Parathyroid adenoma (tissue), 2 donors: ENCODE data around the gene TOB2.

Experiments used
- H2AFZ ChIP-seq: fragments of 300-600 bp; sonication (generic); one replicate; pipeline ENCODE4 v1.7.0; 2017; ENCODE audit warnings: antibody characterized with exemption, mild to moderate bottlenecking
- H3K27ac ChIP-seq: fragments of 300-600 bp; sonication (generic); one replicate; pipeline ENCODE4 v1.7.0; 2017
- H3K27me3 ChIP-seq: fragments of 300-600 bp; sonication (generic); one replicate; pipeline ENCODE4 v1.7.0; 2017; ENCODE audit warnings: low read length; ENCODE audit not compliant: control insufficient read depth, insufficient read depth
- H3K36me3 ChIP-seq: fragments of 300-600 bp; sonication (generic); one replicate; pipeline ENCODE4 v1.7.0; 2017; ENCODE audit warnings: low read length; ENCODE audit not compliant: control insufficient read depth, insufficient read depth
- H3K4me1 ChIP-seq: fragments of 300-600 bp; sonication (generic); one replicate; pipeline ENCODE4 v1.7.0; 2017; ENCODE audit warnings: control low read depth
- H3K4me2 ChIP-seq: fragments of 300-600 bp; sonication (generic); one replicate; pipeline ENCODE4 v1.7.0; 2017; ENCODE audit warnings: low read length
- H3K4me3 ChIP-seq: fragments of 300-600 bp; sonication (generic); one replicate; pipeline ENCODE4 v1.7.0; 2017; ENCODE audit warnings: low read depth, low read length
- H3K79me2 ChIP-seq: fragments of 300-600 bp; sonication (generic); one replicate; pipeline ENCODE4 v1.7.0; 2017; ENCODE audit warnings: control low read depth
- H3K9ac ChIP-seq: fragments of 300-600 bp; sonication (generic); one replicate; pipeline ENCODE4 v1.7.0; 2017; ENCODE audit warnings: mild to moderate bottlenecking
- H3K9me3 ChIP-seq: fragments of 300-600 bp; sonication (generic); one replicate; pipeline ENCODE4 v1.7.0; 2017; ENCODE audit warnings: low read length; ENCODE audit not compliant: control insufficient read depth
- CTCF ChIP-seq: fragments of 300-600 bp; sonication (generic); IDR thresholded peaks from one replicate; pipeline ENCODE4 v1.7.0; 2017; ENCODE audit warnings: antibody characterized with exemption, mild to moderate bottlenecking
- donor health status: primary hyperparathyroidism.

Gene TOB2

GRCh38 chr22:41448189-41448808 is 1.7 kb upstream of the TOB2 start:
- peak overlapping the region; percentile 96 for H3K4me3 ChIP-seq
- peak overlapping the region; percentile 91 for H3K9ac ChIP-seq
- H3K27ac ChIP-seq = peak overlapping the region; percentile 99
- no peaks in the 10 kb centered on the region for H3K36me3 ChIP-seq
- no peak for TF ChIP-seq CTCF
- H2AFZ ChIP-seq = peak overlapping the region; percentile 78
- no peaks in the 10 kb centered on the region for H3K27me3 ChIP-seq
- no peaks in the 10 kb centered on the region for H3K9me3 ChIP-seq
- peak overlapping the region; percentile 97 for H3K4me2 ChIP-seq
- H3K4me1 ChIP-seq = peaks cover 4% of the 10 kb centered on the region
- H3K79me2 ChIP-seq = peaks cover 11% of the 10 kb centered on the region

DNA sequence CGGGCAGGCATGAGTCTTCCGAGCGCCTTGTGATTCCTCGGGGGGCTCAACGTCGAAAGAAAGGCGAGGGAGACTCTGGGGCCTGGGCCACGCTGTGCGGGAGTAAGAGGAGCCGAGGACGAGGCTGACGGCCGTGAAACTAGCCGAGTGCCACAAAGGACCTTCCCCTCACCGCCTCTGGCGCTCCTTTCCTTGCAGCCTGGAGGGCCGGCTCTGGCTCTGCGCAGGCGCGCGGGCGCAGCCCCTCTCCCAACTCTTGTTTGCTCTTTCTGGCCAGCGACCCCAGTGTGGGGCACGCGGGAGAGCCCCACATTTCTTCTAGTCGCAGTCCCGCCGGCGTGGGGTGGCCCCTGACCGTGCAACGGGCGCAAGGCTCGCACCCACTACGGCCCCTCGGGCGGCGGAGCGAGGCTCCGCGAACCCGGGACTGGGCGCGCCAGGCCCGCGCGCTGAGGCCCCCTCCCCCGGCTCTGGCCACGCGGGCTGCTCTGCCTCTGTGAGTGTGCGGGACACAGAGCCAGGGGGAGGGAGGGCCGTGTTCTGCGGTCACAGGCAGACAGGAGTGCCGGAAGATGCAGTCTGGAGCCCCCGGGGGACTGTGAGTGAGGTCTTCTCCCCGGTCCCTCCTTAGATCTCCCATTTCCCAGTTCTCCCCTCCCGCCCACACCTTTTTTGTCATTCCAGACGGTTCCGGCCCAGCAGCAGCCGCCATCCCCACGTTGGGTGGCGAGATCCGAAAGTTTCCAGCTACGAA is 1.0 kb upstream of the TOB2 start:
- Histone ChIP-seq H3K4me3 (peak overlapping the region; percentile 96), H3K36me3 (no peaks in the 10 kb centered on the region)

GRCh38 chr22:41446057-41446501 is 522 bp downstream of the TOB2 start:
- Histone ChIP-seq H3K4me2 (peak overlapping the region; percentile 97), H3K79me2 (peaks cover 14% of the 10 kb centered on the region), H3K36me3 (no peaks in the 10 kb centered on the region), H3K4me3 (peak overlapping the region; percentile 96), H3K4me1 (peaks cover 4% of the 10 kb centered on the region), H3K9ac (peak overlapping the region; percentile 9), H3K27me3 (no peaks in the 10 kb centered on the region), H3K27ac (peak overlapping the region; percentile 99), H3K9me3 (no peaks in the 10 kb centered on the region), H2AFZ (peak overlapping the region; percentile 2)
- no peak for TF ChIP-seq CTCF

More for the DNA sequence above, 1.0 kb upstream of the TOB2 start:
- peaks cover 14% of the 10 kb centered on the region for H3K79me2 ChIP-seq
- no peaks in the 10 kb centered on the region for H3K9me3 ChIP-seq
- H3K4me2 ChIP-seq = peak overlapping the region; percentile 97
- no peaks in the 10 kb centered on the region for H3K27me3 ChIP-seq
- H3K27ac ChIP-seq = peak overlapping the region; percentile 99
- peaks cover 4% of the 10 kb centered on the region for H3K4me1 ChIP-seq
- peak overlapping the region; percentile 78 for H2AFZ ChIP-seq
- peak overlapping the region; percentile 91 for H3K9ac ChIP-seq
- no peak for TF ChIP-seq CTCF

- Histone ChIP-seq H3K4me1 (peaks cover 6% of the 10 kb centered on the region), H3K27ac (peak overlapping the region; percentile 99), H3K4me2 (peak overlapping the region; percentile 97), H3K4me3 (peak overlapping the region; percentile 96), H3K9ac (peak overlapping the region; percentile 9), H3K36me3 (no peaks in the 10 kb centered on the region), H3K27me3 (no peaks in the 10 kb centered on the region), H3K9me3 (no peaks in the 10 kb centered on the region), H3K79me2 (peaks cover 18% of the 10 kb centered on the region), H2AFZ (peak overlapping the region; percentile 2)
- TF ChIP-seq CTCF = no peak
Measured at GRCh38 chr22:41445129-41446056, 1.2 kb downstream of the TOB2 start.
